Osteoblast (primary cell): ENCODE results near the gene ATG2B. TPM values are rescaled to one million over a fixed set of nuclear protein-coding genes. Genes with fewer than 3 reads are reported as not detected.

Source experiments
- DNase-seq: peaks from one replicate; pipeline ENCODE4 v3.0.0; 2011; ENCODE audit warnings: low spot score, mixed read lengths; ENCODE audit not compliant: insufficient read length; ENCODE audit errors: missing footprints
- H2AFZ ChIP-seq: 2 replicates; pipeline ENCODE4 v1.6.0; 2011; ENCODE audit warnings: mild to moderate bottlenecking, low read length
- H3K27ac ChIP-seq: 2 replicates; pipeline ENCODE4 v1.5.1; 2011; ENCODE audit warnings: mild to moderate bottlenecking, low read depth, low read length, moderate library complexity
- H3K27me3 ChIP-seq: 2 replicates; pipeline ENCODE4 v1.6.0; 2012; ENCODE audit warnings: mild to moderate bottlenecking, control low read depth, inconsistent platforms, low read length, moderate library complexity; ENCODE audit not compliant: insufficient read depth
- H3K36me3 ChIP-seq: 2 replicates; pipeline ENCODE4 v1.5.1; 2011; ENCODE audit warnings: mild to moderate bottlenecking, low read length, control low read depth, moderate library complexity; ENCODE audit not compliant: insufficient read depth
- H3K4me1 ChIP-seq: 2 replicates; pipeline ENCODE4 v1.5.1; 2011; ENCODE audit warnings: mild to moderate bottlenecking, low read length, control low read depth, moderate library complexity; ENCODE audit not compliant: insufficient read depth
- H3K4me2 ChIP-seq: 2 replicates; pipeline ENCODE4 v1.6.0; 2011; ENCODE audit warnings: mild to moderate bottlenecking, low read length; ENCODE audit not compliant: insufficient read depth
- H3K4me3 ChIP-seq: fragments of 200-600 bp; sonication (generic); 3 replicates; pipeline ENCODE4 v1.5.1; 2012; ENCODE audit warnings: mild to moderate bottlenecking, low read length, inconsistent platforms; ENCODE audit not compliant: insufficient read depth
- H3K79me2 ChIP-seq: 2 replicates; pipeline ENCODE4 v1.6.0; 2012; ENCODE audit warnings: mild to moderate bottlenecking, low read length, control low read depth, inconsistent platforms; ENCODE audit not compliant: insufficient read depth
- H3K9me3 ChIP-seq: 2 replicates; pipeline ENCODE4 v1.5.1; 2011; ENCODE audit warnings: low read depth, low read length, control low read depth
- H4K20me1 ChIP-seq: 2 replicates; pipeline ENCODE4 v1.6.0; 2012; ENCODE audit warnings: mild to moderate bottlenecking, low read length, control low read depth; ENCODE audit not compliant: insufficient read depth
- CTCF ChIP-seq: IDR thresholded peaks from 2 replicates; pipeline ENCODE4 v1.5.1; 2011; ENCODE audit warnings: mild to moderate bottlenecking, low read depth, low read length, moderate library complexity; ENCODE audit errors: extremely low read depth
- total RNA-seq: library from RNA; depleted of rRNA; stranded (reverse); fragments of >200 nt; gene quantifications from 2 replicates; pipeline ENCODE4 v1.2.3, GENCODE V29; 2012

ATG2B gene
- total RNA-seq, 1 donor = 35.1 TPM

- H2AFZ ChIP-seq = no peak overlapping the region
- peaks cover 12% of the 10 kb centered on the region for H3K36me3 ChIP-seq
- no peaks in the 10 kb centered on the region for H4K20me1 ChIP-seq
- no peaks in the 10 kb centered on the region for H3K9me3 ChIP-seq
- no peak overlapping the region for H3K27ac ChIP-seq
- no peak overlapping the region for H3K4me2 ChIP-seq
- H3K4me1 ChIP-seq = no peaks in the 10 kb centered on the region
- TF ChIP-seq CTCF = no peak
- H3K27me3 ChIP-seq = no peaks in the 10 kb centered on the region
- no peaks in the 10 kb centered on the region for H3K79me2 ChIP-seq
- H3K4me3 ChIP-seq = no peak overlapping the region
- DNase-seq = no peak
Measured at GRCh38 chr14:96284008-96284407, 79.1 kb downstream of the ATG2B start.

GRCh38 chr14:96281486-96281885, 81.7 kb downstream of the ATG2B start:
- no peaks in the 10 kb centered on the region for H4K20me1 ChIP-seq
- no peaks in the 10 kb centered on the region for H3K4me1 ChIP-seq
- H3K36me3 ChIP-seq = peaks cover 10% of the 10 kb centered on the region
- no peak overlapping the region for H2AFZ ChIP-seq
- H3K27ac ChIP-seq = no peak overlapping the region
- no peak overlapping the region for H3K4me2 ChIP-seq
- no peaks in the 10 kb centered on the region for H3K79me2 ChIP-seq
- no peak overlapping the region for H3K4me3 ChIP-seq
- peaks cover 6% of the 10 kb centered on the region for H3K9me3 ChIP-seq
- no peaks in the 10 kb centered on the region for H3K27me3 ChIP-seq
- no peak for DNase-seq
- TF ChIP-seq CTCF = no peak

GRCh38 chr14:96280104-96280503, 83.0 kb downstream of the ATG2B start:
- H3K4me1 ChIP-seq = peaks cover 7% of the 10 kb centered on the region

GRCh38 chr14:96279564-96279963, 83.6 kb downstream of the ATG2B start:
- Histone ChIP-seq H2AFZ (no peak overlapping the region), H3K4me1 (peaks cover 13% of the 10 kb centered on the region), H3K79me2 (no peaks in the 10 kb centered on the region), H3K27ac (no peak overlapping the region), H3K9me3 (peaks cover 6% of the 10 kb centered on the region), H4K20me1 (no peaks in the 10 kb centered on the region), H3K4me2 (no peak overlapping the region), H3K4me3 (no peak overlapping the region), H3K36me3 (peaks cover 7% of the 10 kb centered on the region), H3K27me3 (no peaks in the 10 kb centered on the region)
- no peak for TF ChIP-seq CTCF
- no peak for DNase-seq

More at GRCh38 chr14:96280104-96280503, 83.0 kb downstream of the ATG2B start:
- Histone ChIP-seq H3K79me2 (no peaks in the 10 kb centered on the region), H3K4me2 (no peak overlapping the region), H3K9me3 (peaks cover 6% of the 10 kb centered on the region), H4K20me1 (no peaks in the 10 kb centered on the region), H2AFZ (no peak overlapping the region), H3K4me3 (no peak overlapping the region), H3K27me3 (no peaks in the 10 kb centered on the region), H3K27ac (no peak overlapping the region), H3K36me3 (peaks cover 7% of the 10 kb centered on the region)
- no peak for DNase-seq
- no peak for TF ChIP-seq CTCF
